Body of pancreas (tissue), 4 donors: Measurements from ENCODE around the gene COL9A3. TPM values are rescaled to one million over a fixed set of nuclear protein-coding genes. Genes with fewer than 3 reads are reported as not detected.

Source experiments
- ATAC-seq: fragments of 150-250 bp; one replicate; pipeline ENCODE4 v1.9.1; 2016
- DNase-seq, 4 donors: peaks; one replicate each; pipeline ENCODE4 v3.0.0-alpha.2; 2019
- H3K27ac ChIP-seq, 4 donors: fragments of 200-600 bp; sonication (generic); 1 replicate in 3 of 4; 2 replicates in 1 of 4; pipeline versions ENCODE4 v1.5.1 to v1.6.1; 2016 to 2019; ENCODE audit warnings: mild to moderate bottlenecking in 1 of 4, mixed read lengths in 1 of 4, moderate library complexity in 1 of 4
- H3K27me3 ChIP-seq, 2 donors: fragments of 200-600 bp; sonication (generic); one replicate each; pipeline ENCODE4 v1.6.0; 2016; ENCODE audit warnings: mild to moderate bottlenecking in 1 of 2
- H3K36me3 ChIP-seq, 2 donors: fragments of 200-600 bp; sonication (generic); replicated peaks in 1 of 2; 2 replicates each; pipeline ENCODE4 v1.5.1; 2016; ENCODE audit warnings: low read depth in 2 of 2; ENCODE audit not compliant: insufficient read depth in 1 of 2
- H3K4me1 ChIP-seq: fragments of 200-600 bp; sonication (generic); one replicate; pipeline ENCODE4 v1.6.0; 2016
- H3K4me3 ChIP-seq, 2 donors: fragments of 200-600 bp; sonication (generic); 1 replicate in 1 of 2; 2 replicates in 1 of 2; pipeline ENCODE4 v1.5.1; 2016 to 2019
- H3K9me3 ChIP-seq, 3 donors: fragments of 200-600 bp; sonication (generic); 1 replicate in 2 of 3; 2 replicates in 1 of 3; pipeline ENCODE4 v1.5.1; 2016
- CTCF ChIP-seq, 7 experiments: fragments of 450-650 bp in 4 of 7; fragments of 200-600 bp in 3 of 7; sonication (generic) in 3 of 7; IDR thresholded peaks; one replicate each; pipeline ENCODE4 v1.5.1; 2016 to 2019; ENCODE audit warnings: antibody characterized with exemption in 7 of 7
- POLR2A ChIP-seq, 3 donors: fragments of 450-650 bp; IDR thresholded peaks; one replicate each; pipeline ENCODE4 v1.6.1; 2016; ENCODE audit warnings: antibody characterized with exemption in 3 of 3, mild to moderate bottlenecking in 2 of 3
- WGBS, 2 donors: methylation state at CpG; one replicate each; pipeline ENCODE4 v1.1.5; 2017; 5-methylcytosine and 5-hydroxymethylcytosine counted together
- intact Hi-C: fragments of 100-400 bp; cut with DNase I; formaldehyde crosslinking; loops from one replicate; pipeline ENCODE4 v1.15.1; 2023
- total RNA-seq, 2 donors: library from RNA; depleted of rRNA; stranded (reverse); fragments of >200 nt; gene quantifications; one replicate each; pipeline ENCODE4 v1.1.0, GENCODE V29; 2016

COL9A3 gene
- total RNA-seq, 2 donors from 2014 or later: 25.2 to 69.5 TPM

DNA sequence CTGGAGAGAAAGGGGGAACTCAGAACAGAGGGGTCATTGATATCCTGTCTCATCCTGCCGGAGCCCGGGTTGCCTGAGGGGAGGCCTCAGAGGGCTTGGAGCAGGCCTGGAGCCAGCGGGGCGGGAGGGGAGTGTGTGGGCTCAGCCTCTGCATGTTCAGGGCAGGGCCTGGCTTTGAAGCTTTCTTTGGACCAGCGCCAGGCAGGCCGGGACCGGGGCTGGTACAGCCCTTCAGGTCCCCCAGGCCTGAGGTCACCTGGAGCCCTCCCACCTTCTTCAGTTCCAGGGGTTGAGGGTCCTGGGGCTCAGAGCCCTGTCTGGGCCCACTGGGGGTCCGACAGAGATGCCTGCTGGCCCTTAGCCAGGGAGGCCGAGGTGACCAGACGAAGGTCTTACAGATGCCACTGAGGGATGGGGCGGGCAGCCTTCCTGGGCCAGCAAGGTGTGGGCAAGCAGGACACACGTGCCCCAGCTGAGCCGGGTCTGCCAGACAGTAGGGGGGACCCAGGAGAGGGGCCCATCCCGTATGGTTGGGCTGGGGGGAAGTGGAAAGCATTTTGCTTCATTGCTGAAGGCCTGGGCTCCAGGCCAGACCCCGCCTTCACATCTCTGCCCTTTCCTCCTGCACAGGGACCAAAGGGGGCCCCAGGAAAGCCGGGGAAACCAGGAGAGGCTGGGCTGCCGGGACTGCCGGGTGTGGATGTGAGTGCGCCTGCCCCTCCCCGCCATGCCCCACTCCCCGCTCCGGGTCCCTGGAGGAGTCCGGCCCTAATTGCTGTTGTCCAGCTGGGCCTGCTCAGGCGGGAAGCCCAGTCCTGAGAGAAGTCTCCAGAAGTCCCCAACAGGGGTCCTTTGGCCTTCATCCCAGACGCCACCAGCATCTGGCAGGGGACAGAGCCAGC lies 2.0 kb downstream of the COL9A3 start:
- DNase-seq: peak; percentile 53 to 79 (median 66)
- ATAC-seq: peak; percentile 20
- Histone ChIP-seq H3K27ac (peak overlapping the region in 3 of 4 donors; percentile 41 to 52 (median 52)), H3K4me1 (peaks cover 63% of the 10 kb centered on the region), H3K36me3 (no peaks in the 10 kb centered on the region), H3K9me3 (no peaks in the 10 kb centered on the region), H3K27me3 (peaks cover 0 to 25% of the 10 kb centered on the region in 2 donors), H3K4me3 (no peak overlapping the region)
- TF ChIP-seq POLR2A (IDR thresholded peaks at IDR 0.05) (no peak), CTCF (IDR thresholded peaks at IDR 0.05) (no peak)
- WGBS, 2 donors: 18 to 34% methylated on average over 10 to 25 of the region's 25 CpGs
- intact Hi-C loops: no loop called here

GRCh38 chr20:62819494-62820174 lies 2.8 kb downstream of the COL9A3 start:
- H3K4me1 ChIP-seq: peaks cover 71% of the 10 kb centered on the region
- H3K4me3 ChIP-seq: no peak overlapping the region
- peaks cover 0 to 25% of the 10 kb centered on the region in 2 donors for H3K27me3 ChIP-seq
- H3K9me3 ChIP-seq: no peaks in the 10 kb centered on the region
- H3K36me3 ChIP-seq: no peaks in the 10 kb centered on the region
- TF ChIP-seq POLR2A (IDR thresholded peaks at IDR 0.05) (no peak), CTCF (IDR thresholded peaks at IDR 0.05) (no peak)
- ATAC-seq: no peak
- intact Hi-C loops: no loop called here
- no peak for DNase-seq
- WGBS, 2 donors: 41 to 51% methylated on average over 7 to 16 of the region's 16 CpGs
- H3K27ac ChIP-seq: no peak overlapping the region

DNA sequence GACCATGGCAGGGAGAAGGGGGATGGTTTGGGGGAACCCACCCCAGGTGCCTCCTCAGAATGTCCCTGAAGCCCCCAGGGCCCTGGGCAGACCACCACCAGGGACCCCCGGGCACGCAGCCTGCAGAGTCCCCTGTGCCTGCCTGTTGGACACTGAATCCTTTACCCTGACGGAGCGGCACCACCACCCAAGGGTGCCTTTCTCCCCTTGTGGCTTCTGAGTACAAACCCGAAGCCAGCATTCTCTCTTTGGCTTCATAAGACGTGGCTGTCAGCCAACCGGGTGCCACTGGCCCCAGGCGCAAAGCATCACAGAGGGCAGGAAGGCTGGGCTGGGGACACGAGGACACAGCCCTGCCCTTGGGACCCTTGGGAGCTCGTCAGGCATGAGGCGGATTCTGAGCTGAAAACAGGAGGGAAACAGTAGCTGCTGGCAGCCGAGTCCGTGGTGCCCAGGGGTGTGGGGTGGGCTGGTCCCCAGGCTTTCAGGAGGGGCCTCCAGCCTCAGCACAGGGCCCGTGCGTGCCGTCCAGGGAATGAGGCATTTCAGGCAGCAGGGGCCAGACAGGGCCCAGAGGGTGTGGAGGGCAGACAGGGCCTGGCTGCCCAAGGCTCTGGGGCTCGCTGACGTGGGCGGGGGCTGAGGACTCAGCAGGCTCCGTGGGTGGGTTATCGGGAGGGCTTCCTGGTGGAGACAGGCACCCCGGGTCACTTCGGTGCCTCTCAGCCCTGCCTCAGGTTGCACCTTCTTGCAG lies 3.5 kb downstream of the COL9A3 start:
- 60 to 70% methylated on average over 12 to 23 of the region's 23 CpGs for WGBS, 2 donors

More for the DNA sequence above, 3.5 kb downstream of the COL9A3 start:
- no peak for TF ChIP-seq POLR2A (IDR thresholded peaks at IDR 0.05)
- TF ChIP-seq CTCF (IDR thresholded peaks at IDR 0.05): no peak
- H3K27ac ChIP-seq: no peak overlapping the region
- no peak overlapping the region for H3K4me3 ChIP-seq
- H3K4me1 ChIP-seq: peaks cover 69% of the 10 kb centered on the region
- ATAC-seq (no peak), DNase-seq (no peak)
- H3K36me3 ChIP-seq: no peaks in the 10 kb centered on the region
- intact Hi-C loops: no loop called here
- H3K9me3 ChIP-seq: no peaks in the 10 kb centered on the region
- H3K27me3 ChIP-seq: peaks cover 0 to 22% of the 10 kb centered on the region in 2 donors
